Measurements from ENCODE around the gene PLXNB2.

DNA sequence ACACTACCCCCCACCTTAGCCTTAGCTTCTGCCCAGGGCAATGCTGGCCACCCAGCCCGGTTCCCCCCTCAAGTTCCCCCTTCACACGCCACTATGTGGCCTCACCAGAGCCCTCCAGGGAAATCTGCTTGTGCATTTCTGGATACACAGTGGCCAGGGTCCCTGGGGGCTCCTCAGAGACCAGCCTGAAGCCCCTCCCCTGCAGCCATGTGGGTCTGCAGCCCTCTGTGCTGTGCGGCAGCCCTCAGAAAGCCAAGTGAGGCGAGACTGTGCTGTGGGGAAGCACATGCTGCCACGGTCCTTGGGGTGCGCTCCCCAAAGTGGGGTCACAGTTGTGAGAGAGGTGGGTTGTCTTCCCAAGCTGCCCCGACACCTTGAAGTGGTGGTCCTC, 2.1 kb upstream of the PLXNB2 start:
- TF ChIP-seq, protein P1, sequence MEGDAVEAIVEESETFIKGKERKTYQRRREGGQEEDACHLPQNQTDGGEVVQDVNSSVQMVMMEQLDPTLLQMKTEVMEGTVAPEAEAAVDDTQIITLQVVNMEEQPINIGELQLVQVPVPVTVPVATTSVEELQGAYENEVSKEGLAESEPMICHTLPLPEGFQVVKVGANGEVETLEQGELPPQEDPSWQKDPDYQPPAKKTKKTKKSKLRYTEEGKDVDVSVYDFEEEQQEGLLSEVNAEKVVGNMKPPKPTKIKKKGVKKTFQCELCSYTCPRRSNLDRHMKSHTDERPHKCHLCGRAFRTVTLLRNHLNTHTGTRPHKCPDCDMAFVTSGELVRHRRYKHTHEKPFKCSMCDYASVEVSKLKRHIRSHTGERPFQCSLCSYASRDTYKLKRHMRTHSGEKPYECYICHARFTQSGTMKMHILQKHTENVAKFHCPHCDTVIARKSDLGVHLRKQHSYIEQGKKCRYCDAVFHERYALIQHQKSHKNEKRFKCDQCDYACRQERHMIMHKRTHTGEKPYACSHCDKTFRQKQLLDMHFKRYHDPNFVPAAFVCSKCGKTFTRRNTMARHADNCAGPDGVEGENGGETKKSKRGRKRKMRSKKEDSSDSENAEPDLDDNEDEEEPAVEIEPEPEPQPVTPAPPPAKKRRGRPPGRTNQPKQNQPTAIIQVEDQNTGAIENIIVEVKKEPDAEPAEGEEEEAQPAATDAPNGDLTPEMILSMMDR (IDR thresholded peaks at IDR 0.05; ENCODE audit: poor library complexity, severe bottlenecking), result no peak
- TF ChIP-seq TAF1 (IDR thresholded peaks at IDR 0.05; ENCODE audit: low read depth), result no peak
- no peak for TF ChIP-seq EP300 (conservative IDR thresholded peaks at IDR 0.05; ENCODE audit: poor library complexity, severe bottlenecking)
- TF ChIP-seq POLR2AphosphoS5 (IDR thresholded peaks at IDR 0.05), result no peak
- TF ChIP-seq EZH2 (IDR thresholded peaks at IDR 0.05; ENCODE audit: borderline replicate concordance, insufficient read depth, low read length, poor library complexity, severe bottlenecking), result no peak
- TF ChIP-seq, protein P2, sequence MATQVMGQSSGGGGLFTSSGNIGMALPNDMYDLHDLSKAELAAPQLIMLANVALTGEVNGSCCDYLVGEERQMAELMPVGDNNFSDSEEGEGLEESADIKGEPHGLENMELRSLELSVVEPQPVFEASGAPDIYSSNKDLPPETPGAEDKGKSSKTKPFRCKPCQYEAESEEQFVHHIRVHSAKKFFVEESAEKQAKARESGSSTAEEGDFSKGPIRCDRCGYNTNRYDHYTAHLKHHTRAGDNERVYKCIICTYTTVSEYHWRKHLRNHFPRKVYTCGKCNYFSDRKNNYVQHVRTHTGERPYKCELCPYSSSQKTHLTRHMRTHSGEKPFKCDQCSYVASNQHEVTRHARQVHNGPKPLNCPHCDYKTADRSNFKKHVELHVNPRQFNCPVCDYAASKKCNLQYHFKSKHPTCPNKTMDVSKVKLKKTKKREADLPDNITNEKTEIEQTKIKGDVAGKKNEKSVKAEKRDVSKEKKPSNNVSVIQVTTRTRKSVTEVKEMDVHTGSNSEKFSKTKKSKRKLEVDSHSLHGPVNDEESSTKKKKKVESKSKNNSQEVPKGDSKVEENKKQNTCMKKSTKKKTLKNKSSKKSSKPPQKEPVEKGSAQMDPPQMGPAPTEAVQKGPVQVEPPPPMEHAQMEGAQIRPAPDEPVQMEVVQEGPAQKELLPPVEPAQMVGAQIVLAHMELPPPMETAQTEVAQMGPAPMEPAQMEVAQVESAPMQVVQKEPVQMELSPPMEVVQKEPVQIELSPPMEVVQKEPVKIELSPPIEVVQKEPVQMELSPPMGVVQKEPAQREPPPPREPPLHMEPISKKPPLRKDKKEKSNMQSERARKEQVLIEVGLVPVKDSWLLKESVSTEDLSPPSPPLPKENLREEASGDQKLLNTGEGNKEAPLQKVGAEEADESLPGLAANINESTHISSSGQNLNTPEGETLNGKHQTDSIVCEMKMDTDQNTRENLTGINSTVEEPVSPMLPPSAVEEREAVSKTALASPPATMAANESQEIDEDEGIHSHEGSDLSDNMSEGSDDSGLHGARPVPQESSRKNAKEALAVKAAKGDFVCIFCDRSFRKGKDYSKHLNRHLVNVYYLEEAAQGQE (IDR thresholded peaks at IDR 0.05; ENCODE audit: borderline replicate concordance), result no peak
- no peak for TF ChIP-seq RAD21 (conservative IDR thresholded peaks at IDR 0.05)
- no peak for TF ChIP-seq MXI1 (conservative IDR thresholded peaks at IDR 0.05; ENCODE audit: poor library complexity, severe bottlenecking)

Data from neural cell (in vitro differentiated cells).